SK-N-SH (cell line): ENCODE measurements around the gene CARS2. TPM values are rescaled to one million over a fixed set of nuclear protein-coding genes. Genes with fewer than 3 reads are reported as not detected.
A peak's percentile ranks its signal among the peaks of the same experiment; 100 is the strongest.

ENCODE experiments used
- CTCF ChIA-PET: fragments of 300-600, 350-600 bp; formaldehyde crosslinking; extraction: SDS; loops from one replicate; lab custom pipeline; 2021; lab: Yijun Ruan, JAX
- POLR2A ChIA-PET: fragments of 350-600 bp; sonication (Branson Sonifier 250); formaldehyde crosslinking; extraction: SDS; loops from one replicate; lab custom pipeline; 2020; ENCODE audit warnings: antibody characterized with exemption, inconsistent platforms; lab: Yijun Ruan, JAX
- DNase-seq: peaks from one replicate; pipeline ENCODE4 v3.0.0; 2012
- H2AFZ ChIP-seq: fragments of 200-600 bp; sonication (generic); 2 replicates; pipeline ENCODE4 v1.8.1; 2016; ENCODE audit warnings: antibody characterized with exemption, mild to moderate bottlenecking, low read depth
- H3F3A ChIP-seq: fragments of 200-600 bp; sonication (generic); replicated peaks from 2 replicates; pipeline ENCODE3; 2016; ENCODE audit warnings: antibody characterized with exemption, mild to moderate bottlenecking; ENCODE audit not compliant: insufficient read depth
- H3K27ac ChIP-seq, 2 experiments: fragments of 200-500 bp in 1 of 2; fragments of 200-600 bp in 1 of 2; sonication (Bioruptor generic) in 1 of 2; sonication (generic), shearing (Covaris generic) in 1 of 2; 2 replicates each; pipeline versions ENCODE4 v1.5.1 to v1.6.1; 2014 to 2016; ENCODE audit warnings: low read depth in 2 of 2, inconsistent platforms in 1 of 2, low read length in 1 of 2, mild to moderate bottlenecking in 1 of 2, mixed read lengths in 1 of 2
- H3K27me3 ChIP-seq: fragments of 200-600 bp; sonication (generic), shearing (Covaris generic); 2 replicates; pipeline ENCODE4 v1.6.1; 2016; ENCODE audit warnings: mixed run types; ENCODE audit not compliant: insufficient read depth
- H3K36me3 ChIP-seq, 2 experiments: fragments of 200-500 bp in 1 of 2; fragments of 200-600 bp in 1 of 2; sonication (Bioruptor generic) in 1 of 2; sonication (generic) in 1 of 2; replicated peaks in 1 of 2; 2 replicates each; pipeline versions ENCODE3 to v1.5.1; 2014 to 2016; ENCODE audit warnings: low read length in 1 of 2, mild to moderate bottlenecking in 1 of 2; ENCODE audit not compliant: insufficient read depth in 2 of 2, control insufficient read depth in 1 of 2
- H3K4me1 ChIP-seq, 2 experiments: fragments of 200-500 bp in 1 of 2; fragments of 200-600 bp in 1 of 2; sonication (Bioruptor generic) in 1 of 2; sonication (generic), shearing (Covaris generic) in 1 of 2; 2 replicates each; pipeline versions ENCODE4 v1.5.1 to v1.6.1; 2014 to 2016; ENCODE audit warnings: low read depth in 1 of 2, low read length in 1 of 2, mixed run types in 1 of 2; ENCODE audit not compliant: insufficient read depth in 2 of 2, control insufficient read depth in 1 of 2
- H3K4me2 ChIP-seq: fragments of 200-600 bp; sonication (generic), shearing (Covaris generic); 2 replicates; pipeline ENCODE4 v1.6.1; 2017; ENCODE audit warnings: mixed run types
- H3K4me3 ChIP-seq, 2 experiments: fragments of 200-500 bp in 1 of 2; fragments of 200-600 bp in 1 of 2; sonication (Bioruptor generic) in 1 of 2; sonication (generic), shearing (Covaris generic) in 1 of 2; 2 replicates each; pipeline versions ENCODE4 v1.5.1 to v1.8.1; 2014 to 2016; ENCODE audit warnings: low read depth in 2 of 2, inconsistent platforms in 1 of 2, low read length in 1 of 2, mild to moderate bottlenecking in 1 of 2, mixed read lengths in 1 of 2, moderate library complexity in 1 of 2
- H3K79me2 ChIP-seq: fragments of 200-600 bp; sonication (generic); 2 replicates; pipeline ENCODE4 v1.8.1; 2017; ENCODE audit warnings: mild to moderate bottlenecking; ENCODE audit not compliant: insufficient read depth
- H3K9ac ChIP-seq: fragments of 200-600 bp; sonication (generic); 2 replicates; pipeline ENCODE4 v1.6.1; 2017; ENCODE audit warnings: mixed run types
- H3K9me2 ChIP-seq: fragments of 200-600 bp; sonication (generic); 2 replicates; pipeline ENCODE4 v1.6.1; 2017; ENCODE audit warnings: mixed run types
- H3K9me3 ChIP-seq: fragments of 200-600 bp; sonication (generic); 2 replicates; pipeline ENCODE4 v1.6.1; 2017; ENCODE audit warnings: mixed run types, mild to moderate bottlenecking, moderate library complexity
- H4K20me1 ChIP-seq: fragments of 200-600 bp; sonication (generic); 2 replicates; pipeline ENCODE4 v1.6.1; 2017; ENCODE audit warnings: mild to moderate bottlenecking, mixed run types; ENCODE audit not compliant: insufficient read depth
- ELF1 ChIP-seq: IDR thresholded peaks from 2 replicates; pipeline ENCODE4 v1.4.0; 2012
- EP300 ChIP-seq, 2 experiments: IDR thresholded peaks; 2 replicates each; pipeline versions ENCODE4 v1.4.0 to v1.6.1; 2012; ENCODE audit warnings: borderline replicate concordance in 1 of 2, low read depth in 1 of 2, low read length in 1 of 2
- EZH2phosphoT487 ChIP-seq: fragments of 200-600 bp; sonication (generic); IDR thresholded peaks from 2 replicates; pipeline ENCODE4 v1.6.1; 2017; ENCODE audit warnings: low read depth, mixed run types, mild to moderate bottlenecking, antibody characterized with exemption, moderate library complexity, borderline replicate concordance
- FOXJ3 ChIP-seq: sonication (generic); formaldehyde crosslinking; IDR thresholded peaks from 2 replicates; pipeline ENCODE4 v1.5.1; 2020; ENCODE audit warnings: mild to moderate bottlenecking, missing genetic modification reagents
- GATA2 ChIP-seq: sonication (generic); formaldehyde crosslinking; IDR thresholded peaks from 2 replicates; pipeline ENCODE4 v1.5.0; 2020; ENCODE audit warnings: mild to moderate bottlenecking, missing genetic modification reagents
- JUND ChIP-seq: IDR thresholded peaks from 2 replicates; pipeline ENCODE4 v1.4.0; 2012
- MEF2A ChIP-seq: IDR thresholded peaks from 2 replicates; pipeline ENCODE4 v1.4.0; 2012; ENCODE audit warnings: low read depth, borderline replicate concordance
- MXI1 ChIP-seq: IDR thresholded peaks from 2 replicates; pipeline ENCODE4 v1.6.1; 2012; ENCODE audit warnings: mild to moderate bottlenecking, low read depth, low read length, improper control_type of control experiment
- NRF1 ChIP-seq: IDR thresholded peaks from 2 replicates; pipeline ENCODE4 v1.6.1; 2012; ENCODE audit warnings: low read depth, mild to moderate bottlenecking, low read length
- RAD21 ChIP-seq: IDR thresholded peaks from 2 replicates; pipeline ENCODE4 v1.6.1; 2012; ENCODE audit warnings: mild to moderate bottlenecking, low read length
- RFX5 ChIP-seq: IDR thresholded peaks from 2 replicates; pipeline ENCODE4 v1.6.1; 2012; ENCODE audit warnings: mild to moderate bottlenecking, improper control_type of control experiment, low read length
- RXRA ChIP-seq: IDR thresholded peaks from 2 replicates; pipeline ENCODE4 v1.4.0; 2012; ENCODE audit warnings: low read depth, mild to moderate bottlenecking, borderline replicate concordance
- SMC3 ChIP-seq: IDR thresholded peaks from 2 replicates; pipeline ENCODE4 v1.6.1; 2012; ENCODE audit warnings: low read depth, low read length, improper control_type of control experiment
- TAF1 ChIP-seq: IDR thresholded peaks from 2 replicates; pipeline ENCODE4 v1.6.1; 2012; ENCODE audit warnings: low read depth, mild to moderate bottlenecking, low read length, moderate library complexity, borderline replicate concordance
- TCF12 ChIP-seq: IDR thresholded peaks from 2 replicates; pipeline ENCODE4 v1.4.0; 2012
- WGBS: methylation state at CpG from one replicate; pipeline ENCODE4 v1.1.6; 2017; ENCODE audit warnings: low lambda C conversion rate; 5-methylcytosine and 5-hydroxymethylcytosine counted together
- polyA plus RNA-seq, 3 experiments: library from polyadenylated mRNA; depleted of rRNA; stranded (reverse); fragments of >200 nt; gene quantifications; 2 replicates each; pipeline ENCODE4 v1.2.3, GENCODE V29; 2012
- TF ChIP-seq, protein P1 (sequence below): IDR thresholded peaks from 2 replicates; pipeline ENCODE4 v1.6.1; 2012; ENCODE audit warnings: mild to moderate bottlenecking, low read depth, low read length, moderate library complexity
- TF ChIP-seq, protein P2 (sequence below): fragments of 150-350 bp; IDR thresholded peaks from 2 replicates; pipeline ENCODE4 v1.6.1; 2017; ENCODE audit warnings: antibody characterized with exemption, low read length, low read depth, borderline replicate concordance

The CARS2 gene
- polyA plus RNA-seq, 1 of the 3 experiments (the other 2 are of a cell fraction), result 78.6 TPM

DNA sequence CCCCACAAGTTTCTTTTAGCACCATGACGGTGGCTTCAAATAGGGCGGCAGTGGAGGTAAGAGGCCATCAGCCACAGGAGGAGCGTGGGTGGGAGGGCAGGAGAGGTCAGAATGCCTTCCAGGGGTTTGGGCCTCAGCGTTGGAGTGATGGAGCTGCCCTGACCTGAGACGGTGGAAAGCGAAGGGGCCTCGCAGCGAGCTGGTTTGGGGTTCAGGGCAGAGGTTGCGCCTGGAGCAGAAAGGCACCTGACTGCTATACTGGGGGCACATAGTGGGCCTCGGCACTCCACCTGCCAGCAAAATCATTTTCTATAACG lies 91.0 kb downstream of the CARS2 start:
- H3K36me3 ChIP-seq, result no peaks in the 10 kb centered on the region
- peaks cover 46% of the 10 kb centered on the region for H3K79me2 ChIP-seq
- TF ChIP-seq NRF1, result no peak
- TF ChIP-seq MEF2A, result no peak
- TF ChIP-seq, protein P1, sequence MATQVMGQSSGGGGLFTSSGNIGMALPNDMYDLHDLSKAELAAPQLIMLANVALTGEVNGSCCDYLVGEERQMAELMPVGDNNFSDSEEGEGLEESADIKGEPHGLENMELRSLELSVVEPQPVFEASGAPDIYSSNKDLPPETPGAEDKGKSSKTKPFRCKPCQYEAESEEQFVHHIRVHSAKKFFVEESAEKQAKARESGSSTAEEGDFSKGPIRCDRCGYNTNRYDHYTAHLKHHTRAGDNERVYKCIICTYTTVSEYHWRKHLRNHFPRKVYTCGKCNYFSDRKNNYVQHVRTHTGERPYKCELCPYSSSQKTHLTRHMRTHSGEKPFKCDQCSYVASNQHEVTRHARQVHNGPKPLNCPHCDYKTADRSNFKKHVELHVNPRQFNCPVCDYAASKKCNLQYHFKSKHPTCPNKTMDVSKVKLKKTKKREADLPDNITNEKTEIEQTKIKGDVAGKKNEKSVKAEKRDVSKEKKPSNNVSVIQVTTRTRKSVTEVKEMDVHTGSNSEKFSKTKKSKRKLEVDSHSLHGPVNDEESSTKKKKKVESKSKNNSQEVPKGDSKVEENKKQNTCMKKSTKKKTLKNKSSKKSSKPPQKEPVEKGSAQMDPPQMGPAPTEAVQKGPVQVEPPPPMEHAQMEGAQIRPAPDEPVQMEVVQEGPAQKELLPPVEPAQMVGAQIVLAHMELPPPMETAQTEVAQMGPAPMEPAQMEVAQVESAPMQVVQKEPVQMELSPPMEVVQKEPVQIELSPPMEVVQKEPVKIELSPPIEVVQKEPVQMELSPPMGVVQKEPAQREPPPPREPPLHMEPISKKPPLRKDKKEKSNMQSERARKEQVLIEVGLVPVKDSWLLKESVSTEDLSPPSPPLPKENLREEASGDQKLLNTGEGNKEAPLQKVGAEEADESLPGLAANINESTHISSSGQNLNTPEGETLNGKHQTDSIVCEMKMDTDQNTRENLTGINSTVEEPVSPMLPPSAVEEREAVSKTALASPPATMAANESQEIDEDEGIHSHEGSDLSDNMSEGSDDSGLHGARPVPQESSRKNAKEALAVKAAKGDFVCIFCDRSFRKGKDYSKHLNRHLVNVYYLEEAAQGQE, result no peak
- no peak for TF ChIP-seq RXRA
- TF ChIP-seq RFX5, result no peak
- TF ChIP-seq ELF1, result no peak
- TF ChIP-seq, protein P2, sequence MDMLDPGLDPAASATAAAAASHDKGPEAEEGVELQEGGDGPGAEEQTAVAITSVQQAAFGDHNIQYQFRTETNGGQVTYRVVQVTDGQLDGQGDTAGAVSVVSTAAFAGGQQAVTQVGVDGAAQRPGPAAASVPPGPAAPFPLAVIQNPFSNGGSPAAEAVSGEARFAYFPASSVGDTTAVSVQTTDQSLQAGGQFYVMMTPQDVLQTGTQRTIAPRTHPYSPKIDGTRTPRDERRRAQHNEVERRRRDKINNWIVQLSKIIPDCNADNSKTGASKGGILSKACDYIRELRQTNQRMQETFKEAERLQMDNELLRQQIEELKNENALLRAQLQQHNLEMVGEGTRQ, result no peak
- no peak for TF ChIP-seq TCF12
- H4K20me1 ChIP-seq, result peaks cover 35% of the 10 kb centered on the region
- no peaks in the 10 kb centered on the region for H3K27me3 ChIP-seq
- H3K4me2 ChIP-seq, result peak overlapping the region; percentile 94
- peak overlapping the region; percentile 87 to 96 for H3K4me3 ChIP-seq
- H3F3A ChIP-seq, result no peaks in the 10 kb centered on the region
- WGBS, result 82% methylated on average over 11 of the region's 11 CpGs
- peak overlapping the region; percentile 99 for H2AFZ ChIP-seq
- POLR2A ChIA-PET, result interaction anchor here (0.6 to 2.0 kb wide), 4 partner anchors 14 to 100 kb away, joined by 3 to 7 read pairs (median 3); no protein-coding TSS in a partner anchor
- no peaks in the 10 kb centered on the region for H3K9me3 ChIP-seq
- H3K27ac ChIP-seq, result peak overlapping the region; percentile 82
- CTCF ChIA-PET, result interaction anchor here (1.0 to 2.3 kb wide), 4 partner anchors 9 to 159 kb away, joined by 3 to 7 read pairs (median 5); no protein-coding TSS in a partner anchor
- H3K9ac ChIP-seq, result peak overlapping the region; percentile 90
- peaks cover 4 to 22% of the 10 kb centered on the region in 2 experiments; a peak in 2 of 4 replicates for H3K4me1 ChIP-seq
- no peaks in the 10 kb centered on the region for H3K9me2 ChIP-seq
- no peak for DNase-seq

DNA sequence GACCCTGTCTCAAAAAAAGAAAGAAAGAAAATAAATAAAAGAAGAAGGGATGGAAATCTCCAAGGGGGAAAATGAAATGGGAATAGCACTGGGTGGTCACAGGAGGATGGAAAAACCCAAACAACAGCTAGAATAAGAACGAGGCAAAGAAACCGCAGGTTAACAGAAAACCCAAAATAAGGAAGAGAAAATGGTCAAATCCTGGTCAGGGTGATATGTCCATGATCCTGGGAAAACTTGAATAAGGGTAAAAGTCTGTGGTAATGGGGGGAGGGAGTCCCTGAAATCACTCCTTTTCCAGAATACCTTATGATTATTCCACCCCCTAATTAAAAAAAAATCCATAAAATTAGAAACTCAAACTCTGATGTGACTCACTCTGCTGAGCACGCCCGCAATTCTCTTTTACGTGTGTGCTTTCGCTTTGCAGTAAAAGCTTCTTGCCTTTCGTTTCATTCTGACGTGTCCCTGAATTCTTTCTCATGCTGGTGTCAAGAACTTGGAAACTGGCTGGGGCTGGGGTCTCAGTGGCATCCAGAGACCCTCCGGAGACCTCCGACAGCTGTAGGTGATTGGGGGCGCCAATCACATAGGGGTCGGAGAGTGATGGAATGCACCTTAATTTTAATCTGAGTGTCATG lies 94.8 kb downstream of the CARS2 start:
- 87% methylated on average over 12 of the region's 12 CpGs for WGBS
- Histone ChIP-seq H3K27me3 (no peaks in the 10 kb centered on the region), H3K4me2 (no peak overlapping the region), H2AFZ (no peak overlapping the region), H4K20me1 (no peaks in the 10 kb centered on the region), H3K27ac (no peak overlapping the region), H3K9ac (no peak overlapping the region), H3K36me3 (no peaks in the 10 kb centered on the region), H3F3A (no peaks in the 10 kb centered on the region), H3K9me3 (no peaks in the 10 kb centered on the region), H3K4me1 (peaks cover 4 to 5% of the 10 kb centered on the region in 2 experiments; a peak in 1 of 4 replicates), H3K9me2 (no peaks in the 10 kb centered on the region)
- CTCF ChIA-PET, result interaction anchor here (2.6 kb wide), 1 partner anchor 18 kb away, joined by 6 read pairs; no protein-coding TSS in a partner anchor
- DNase-seq, result no peak
- TF ChIP-seq RAD21 (no peak), MXI1 (no peak), SMC3 (no peak), GATA2 (CRISPR knock-in tag) (no peak), TAF1 (no peak), JUND (no peak), EZH2phosphoT487 (no peak), RXRA (no peak), EP300 (IDR thresholded peaks at IDR 0.05; ENCODE audit: borderline replicate concordance in 1 of 2, low read depth in 1 of 2, low read length in 1 of 2) (no peak), FOXJ3 (CRISPR knock-in tag) (no peak)
- TF ChIP-seq, protein P2, result no peak
- TF ChIP-seq, all 33 proteins: peak for 0
- POLR2A ChIA-PET, result no interaction called here
- Histone ChIP-seq H3K79me2 (peaks cover 7% of the 10 kb centered on the region), H3K4me3 (no peak overlapping the region)
